Endothelial cell of hepatic sinusoid (primary cell): ENCODE results near the gene PFDN4.
"Not testable (repeated sequence)": the region's sequence is repeated elsewhere in the genome, so short reads cannot be mapped to it uniquely, and the experiment has no call there.

Source experiments
- in situ Hi-C: cut with HindIII; loops from 2 replicates; pipeline ENCODE4 v1.10.0; 2017; ENCODE audit warnings: low sequenced_read_pairs

Gene PFDN4

GRCh38 chr20:54262671-54263070, 54.8 kb downstream of the PFDN4 start:
- in situ Hi-C loops, result no loop called here

DNA sequence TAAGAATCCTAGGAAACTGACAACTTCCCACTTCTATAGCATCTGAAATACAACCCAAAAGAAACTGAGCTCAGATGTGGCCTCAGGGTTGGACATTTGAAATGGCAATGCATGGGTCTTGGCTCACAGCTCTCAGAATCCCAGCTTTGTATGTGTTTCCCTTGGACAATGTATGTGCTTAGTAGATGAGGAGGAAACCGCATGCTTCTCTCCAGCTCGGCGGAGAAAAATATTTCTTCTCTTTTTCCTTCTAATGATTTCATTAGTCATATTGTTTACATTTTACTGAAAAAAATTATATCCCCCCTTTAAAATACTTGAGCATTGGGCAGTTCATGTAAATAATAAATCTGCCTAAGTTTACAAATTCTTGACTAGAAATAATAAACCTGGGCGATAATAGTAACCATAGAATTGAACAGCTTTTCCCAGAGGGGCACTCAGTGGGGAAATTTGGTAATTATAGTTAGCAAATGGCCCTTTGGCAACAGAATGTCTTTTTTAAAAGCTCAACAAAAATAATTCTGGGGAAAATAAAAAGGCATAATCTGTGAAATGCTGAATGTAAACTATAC, 55.3 kb downstream of the PFDN4 start:
- in situ Hi-C loops, result no loop called here

- in situ Hi-C loops, result not testable (repeated sequence)
Observed at GRCh38 chr20:54265791-54266190, 57.9 kb downstream of the PFDN4 start.

GRCh38 chr20:54266844-54267243, 59.0 kb downstream of the PFDN4 start:
- in situ Hi-C loops, result no loop called here

GRCh38 chr20:54267483-54268003, 59.7 kb downstream of the PFDN4 start:
- in situ Hi-C loops, result no loop called here

DNA sequence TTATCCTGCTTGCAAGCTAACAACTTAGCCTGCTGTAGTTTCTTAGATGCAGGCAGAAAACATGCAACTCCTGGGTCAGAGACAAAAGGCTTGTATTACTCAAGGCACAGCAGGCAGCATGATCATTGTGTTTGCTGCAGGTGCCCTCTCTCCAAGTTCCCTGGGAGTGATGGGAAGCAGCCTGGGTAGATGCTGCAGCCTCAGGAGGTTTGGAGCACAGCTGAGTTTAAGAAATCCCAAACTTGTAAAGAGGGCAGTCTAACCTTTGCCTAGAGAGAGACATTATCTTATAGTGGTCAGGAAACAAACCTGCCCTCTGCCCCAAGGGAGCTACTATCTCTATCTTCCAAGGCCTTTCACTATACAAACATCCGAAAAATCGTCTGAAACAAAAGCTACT, 61.1 kb downstream of the PFDN4 start:
- in situ Hi-C loops, result no loop called here
